ENCODE results near the gene EPM2AIP1. TPM values are rescaled to one million over a fixed set of nuclear protein-coding genes. Genes with fewer than 3 reads are reported as not detected.

Gene EPM2AIP1
- polyA plus RNA-seq, 3 donors, result 3.6 to 11.3 (median 5.8) TPM

GRCh38 chr3:36957862-36958686 is 34.9 kb downstream of the EPM2AIP1 start:
- Histone ChIP-seq H2AFZ (ENCODE audit: insufficient read depth, low read depth, low read length, poor library complexity, severe bottlenecking) (no peak overlapping the region), H3K27me3 (ENCODE audit: control insufficient read depth in 2 of 2, insufficient read depth in 2 of 2, low read length in 2 of 2) (no peaks in the 10 kb centered on the region), H3K79me2 (ENCODE audit: insufficient read depth, low read length) (no peaks in the 10 kb centered on the region), H3K36me3 (replicated peaks in 1 of 2; ENCODE audit: control insufficient read depth in 1 of 2, insufficient read depth in 2 of 2, low read length in 2 of 2) (no peaks in the 10 kb centered on the region), H3K9ac (ENCODE audit: insufficient read depth, low read length, poor library complexity, severe bottlenecking) (no peak overlapping the region), H3K27ac (ENCODE audit: low read depth in 1 of 2, low read length in 2 of 2) (no peak overlapping the region), H4K20me1 (ENCODE audit: insufficient read depth, low read length) (no peaks in the 10 kb centered on the region), H3K9me3 (replicated peaks in 1 of 2; ENCODE audit: control insufficient read depth in 1 of 2, insufficient read depth in 1 of 2, low read length in 2 of 2) (no peaks in the 10 kb centered on the region), H3K4me1 (ENCODE audit: control insufficient read depth in 1 of 2, insufficient read depth in 2 of 2, low read length in 2 of 2) (no peaks in the 10 kb centered on the region), H3K4me2 (replicated peaks; ENCODE audit: extremely low read depth, low read length, poor library complexity, severe bottlenecking) (no peak overlapping the region), H3K4me3 (replicated peaks in 1 of 3; ENCODE audit: low read depth in 2 of 3, low read length in 3 of 3) (no peak overlapping the region)
- peak; percentile 27 to 89 (median 41) for DNase-seq
- H3K4me3 Mint-ChIP-seq, result no peak overlapping the region
- intact Hi-C loops (cut with micrococcal nuclease), result loop anchor here (10.0 kb wide), 2 partner anchors 223 to 233 kb away; no protein-coding TSS in a partner anchor
- H3K9me3 Mint-ChIP-seq, result no peaks in the 10 kb centered on the region
- H3K27me3 Mint-ChIP-seq (ENCODE audit: low read depth in 3 of 3), result peaks cover 0 to 3% (median 0%) of the 10 kb centered on the region in 3 donors
- no CpG with 5 or more reads among the region's 3 CpGs for whole genome bisulfite sequencing (ENCODE audit: insufficient coverage)
- H3K36me3 Mint-ChIP-seq, result no peaks in the 10 kb centered on the region
- H3K27ac Mint-ChIP-seq, result peak overlapping the region in 2 of 7 donors; percentile 27 to 46
- TF ChIP-seq, protein P1, sequence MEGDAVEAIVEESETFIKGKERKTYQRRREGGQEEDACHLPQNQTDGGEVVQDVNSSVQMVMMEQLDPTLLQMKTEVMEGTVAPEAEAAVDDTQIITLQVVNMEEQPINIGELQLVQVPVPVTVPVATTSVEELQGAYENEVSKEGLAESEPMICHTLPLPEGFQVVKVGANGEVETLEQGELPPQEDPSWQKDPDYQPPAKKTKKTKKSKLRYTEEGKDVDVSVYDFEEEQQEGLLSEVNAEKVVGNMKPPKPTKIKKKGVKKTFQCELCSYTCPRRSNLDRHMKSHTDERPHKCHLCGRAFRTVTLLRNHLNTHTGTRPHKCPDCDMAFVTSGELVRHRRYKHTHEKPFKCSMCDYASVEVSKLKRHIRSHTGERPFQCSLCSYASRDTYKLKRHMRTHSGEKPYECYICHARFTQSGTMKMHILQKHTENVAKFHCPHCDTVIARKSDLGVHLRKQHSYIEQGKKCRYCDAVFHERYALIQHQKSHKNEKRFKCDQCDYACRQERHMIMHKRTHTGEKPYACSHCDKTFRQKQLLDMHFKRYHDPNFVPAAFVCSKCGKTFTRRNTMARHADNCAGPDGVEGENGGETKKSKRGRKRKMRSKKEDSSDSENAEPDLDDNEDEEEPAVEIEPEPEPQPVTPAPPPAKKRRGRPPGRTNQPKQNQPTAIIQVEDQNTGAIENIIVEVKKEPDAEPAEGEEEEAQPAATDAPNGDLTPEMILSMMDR (IDR thresholded peaks at IDR 0.05), result no peak
- peaks cover 13% of the 10 kb centered on the region for H3K4me1 Mint-ChIP-seq

DNA sequence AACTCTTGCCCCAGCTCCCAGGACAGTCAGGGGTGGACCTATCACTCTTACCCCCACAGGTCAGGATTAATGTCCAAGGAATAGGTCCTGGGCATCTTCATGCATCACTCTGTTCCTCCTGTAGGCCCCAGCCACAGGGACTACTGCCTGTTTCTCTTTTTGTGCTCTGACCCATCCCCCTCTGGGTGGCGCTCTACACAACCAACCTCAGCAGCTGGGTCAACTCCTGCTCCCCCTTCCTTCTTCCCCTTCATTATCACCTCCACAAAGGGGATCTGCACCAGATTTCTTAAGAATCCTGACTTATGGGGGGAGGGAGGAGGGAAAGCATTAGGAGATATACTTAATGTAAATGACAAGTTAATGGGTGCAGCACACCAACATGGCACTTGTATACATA is 35.9 kb downstream of the EPM2AIP1 start:
- DNase-seq, result peak in 1 of 3 donors; percentile 28
- no peak overlapping the region for H3K27ac ChIP-seq (ENCODE audit: low read depth in 1 of 2, low read length in 2 of 2)
- WGBS (ENCODE audit: insufficient coverage), result no CpG with 5 or more reads among the region's 1 CpG
- H3K4me1 Mint-ChIP-seq, result peaks cover 13% of the 10 kb centered on the region
- H3K4me1 ChIP-seq (ENCODE audit: control insufficient read depth in 1 of 2, insufficient read depth in 2 of 2, low read length in 2 of 2), result no peaks in the 10 kb centered on the region
- no peaks in the 10 kb centered on the region for H3K9me3 ChIP-seq (replicated peaks in 1 of 2; ENCODE audit: control insufficient read depth in 1 of 2, insufficient read depth in 1 of 2, low read length in 2 of 2)
- no peak overlapping the region for H3K4me3 ChIP-seq (replicated peaks in 1 of 3; ENCODE audit: low read depth in 2 of 3, low read length in 3 of 3)
- H3K27me3 Mint-ChIP-seq (ENCODE audit: low read depth in 3 of 3), result peaks cover 0 to 3% (median 0%) of the 10 kb centered on the region in 3 donors
- H3K79me2 ChIP-seq (ENCODE audit: insufficient read depth, low read length), result no peaks in the 10 kb centered on the region
- no peak overlapping the region for H3K9ac ChIP-seq (ENCODE audit: insufficient read depth, low read length, poor library complexity, severe bottlenecking)
- H3K9me3 Mint-ChIP-seq, result no peaks in the 10 kb centered on the region
- TF ChIP-seq, protein P1 (IDR thresholded peaks at IDR 0.05), result no peak
- no peaks in the 10 kb centered on the region for H4K20me1 ChIP-seq (ENCODE audit: insufficient read depth, low read length)
- H3K27me3 ChIP-seq (ENCODE audit: control insufficient read depth in 2 of 2, insufficient read depth in 2 of 2, low read length in 2 of 2), result no peaks in the 10 kb centered on the region
- H2AFZ ChIP-seq (ENCODE audit: insufficient read depth, low read depth, low read length, poor library complexity, severe bottlenecking), result no peak overlapping the region
- H3K27ac Mint-ChIP-seq, result no peak overlapping the region
- H3K36me3 Mint-ChIP-seq, result no peaks in the 10 kb centered on the region
- intact Hi-C loops (cut with micrococcal nuclease), result loop anchor here (10.0 kb wide), 2 partner anchors 222 to 232 kb away; no protein-coding TSS in a partner anchor
- no peaks in the 10 kb centered on the region for H3K36me3 ChIP-seq (replicated peaks in 1 of 2; ENCODE audit: control insufficient read depth in 1 of 2, insufficient read depth in 2 of 2, low read length in 2 of 2)
- H3K4me2 ChIP-seq (replicated peaks; ENCODE audit: extremely low read depth, low read length, poor library complexity, severe bottlenecking), result no peak overlapping the region
- H3K4me3 Mint-ChIP-seq, result no peak overlapping the region

Measured in CD14-positive monocyte (primary cell).